Measurements from ENCODE around the gene BORCS5.

- no peak for TF ChIP-seq CTCF (IDR thresholded peaks at IDR 0.05)
- no peak for TF ChIP-seq POLR2A (IDR thresholded peaks at IDR 0.05)
Observed at GRCh38 chr12:12356467-12356895, 397 bp upstream of the BORCS5 start.

Measured in uterus (tissue), 2 donors.